Measurements from ENCODE around the gene KIAA0232. TPM values are rescaled to one million over a fixed set of nuclear protein-coding genes. Genes with fewer than 3 reads are reported as not detected.
A peak's percentile ranks its signal among the peaks of the same experiment; 100 is the strongest.

KIAA0232 gene
- total and polyA plus RNA-seq, 9 of the 15 experiments (the other 6 are each of a cell fraction or from before 2014, with no cell fraction given): 3.5 to 17.4 (median 13.0) TPM

DNA sequence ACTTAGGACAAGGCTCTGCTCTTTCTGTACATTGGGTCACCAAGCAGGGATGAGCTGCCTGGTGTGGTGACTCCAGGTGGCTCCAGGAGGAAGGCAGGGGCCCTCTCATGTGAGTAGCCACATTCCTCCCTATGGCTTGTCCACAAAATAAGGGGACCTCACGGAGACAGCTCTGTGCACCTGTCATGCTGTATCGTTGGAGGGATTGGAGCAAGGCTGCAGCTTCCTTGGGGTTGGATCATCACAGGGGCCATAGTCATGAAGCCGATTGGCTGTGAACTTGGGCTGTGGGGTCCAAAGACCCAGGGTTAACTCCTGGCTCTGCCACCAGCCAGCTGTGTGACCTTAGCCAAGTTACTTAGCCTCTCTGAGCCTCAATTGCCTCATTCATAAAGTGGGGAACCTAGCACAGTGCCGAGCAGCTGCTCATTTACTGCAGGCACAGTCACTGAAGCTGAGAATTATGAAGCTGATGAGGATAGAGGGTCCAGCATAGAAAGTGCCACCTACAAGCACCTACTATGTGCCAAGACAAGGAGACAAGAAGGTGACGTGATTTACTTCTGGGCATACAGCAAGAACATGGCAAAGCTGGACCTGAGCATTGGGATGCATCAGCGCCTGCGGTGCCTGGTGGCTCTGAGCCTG lies 11.8 kb upstream of the KIAA0232 start:
- no peak for FAIRE-seq
- no peak for TF ChIP-seq ZNF584 (CRISPR knock-in tag; IDR thresholded peaks at IDR 0.05; ENCODE audit: low read depth)
- TF ChIP-seq E2F3 (CRISPR knock-in tag; IDR thresholded peaks at IDR 0.05): no peak
- TF ChIP-seq ZFP36 (IDR thresholded peaks at IDR 0.05; ENCODE audit: low read depth, low read length, partially characterized antibody): peak; percentile 82
- TF ChIP-seq SAFB2 (IDR thresholded peaks at IDR 0.05; ENCODE audit: borderline replicate concordance, low read depth, low read length, severe bottlenecking): no peak
- TF ChIP-seq, protein P1, sequence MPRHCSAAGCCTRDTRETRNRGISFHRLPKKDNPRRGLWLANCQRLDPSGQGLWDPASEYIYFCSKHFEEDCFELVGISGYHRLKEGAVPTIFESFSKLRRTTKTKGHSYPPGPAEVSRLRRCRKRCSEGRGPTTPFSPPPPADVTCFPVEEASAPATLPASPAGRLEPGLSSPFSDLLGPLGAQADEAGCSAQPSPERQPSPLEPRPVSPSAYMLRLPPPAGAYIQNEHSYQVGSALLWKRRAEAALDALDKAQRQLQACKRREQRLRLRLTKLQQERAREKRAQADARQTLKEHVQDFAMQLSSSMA (CRISPR knock-in tag; IDR thresholded peaks at IDR 0.05): no peak
- TF ChIP-seq SMAD3 (CRISPR knock-in tag; conservative IDR thresholded peaks at IDR 0.05): no peak
- TF ChIP-seq ZNF431 (CRISPR knock-in tag; IDR thresholded peaks at IDR 0.05): no peak
- TF ChIP-seq, protein P2, sequence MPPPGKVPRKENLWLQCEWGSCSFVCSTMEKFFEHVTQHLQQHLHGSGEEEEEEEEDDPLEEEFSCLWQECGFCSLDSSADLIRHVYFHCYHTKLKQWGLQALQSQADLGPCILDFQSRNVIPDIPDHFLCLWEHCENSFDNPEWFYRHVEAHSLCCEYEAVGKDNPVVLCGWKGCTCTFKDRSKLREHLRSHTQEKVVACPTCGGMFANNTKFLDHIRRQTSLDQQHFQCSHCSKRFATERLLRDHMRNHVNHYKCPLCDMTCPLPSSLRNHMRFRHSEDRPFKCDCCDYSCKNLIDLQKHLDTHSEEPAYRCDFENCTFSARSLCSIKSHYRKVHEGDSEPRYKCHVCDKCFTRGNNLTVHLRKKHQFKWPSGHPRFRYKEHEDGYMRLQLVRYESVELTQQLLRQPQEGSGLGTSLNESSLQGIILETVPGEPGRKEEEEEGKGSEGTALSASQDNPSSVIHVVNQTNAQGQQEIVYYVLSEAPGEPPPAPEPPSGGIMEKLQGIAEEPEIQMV (tag; conservative IDR thresholded peaks at IDR 0.05; ENCODE audit: low read depth): no peak
- no peak for TF ChIP-seq NR4A1 (CRISPR knock-in tag; IDR thresholded peaks at IDR 0.05)
- TF ChIP-seq NR4A1 (tag; IDR thresholded peaks at IDR 0.05): no peak
- TF ChIP-seq HDAC1 (IDR thresholded peaks at IDR 0.05): no peak
- TF ChIP-seq, protein P3, sequence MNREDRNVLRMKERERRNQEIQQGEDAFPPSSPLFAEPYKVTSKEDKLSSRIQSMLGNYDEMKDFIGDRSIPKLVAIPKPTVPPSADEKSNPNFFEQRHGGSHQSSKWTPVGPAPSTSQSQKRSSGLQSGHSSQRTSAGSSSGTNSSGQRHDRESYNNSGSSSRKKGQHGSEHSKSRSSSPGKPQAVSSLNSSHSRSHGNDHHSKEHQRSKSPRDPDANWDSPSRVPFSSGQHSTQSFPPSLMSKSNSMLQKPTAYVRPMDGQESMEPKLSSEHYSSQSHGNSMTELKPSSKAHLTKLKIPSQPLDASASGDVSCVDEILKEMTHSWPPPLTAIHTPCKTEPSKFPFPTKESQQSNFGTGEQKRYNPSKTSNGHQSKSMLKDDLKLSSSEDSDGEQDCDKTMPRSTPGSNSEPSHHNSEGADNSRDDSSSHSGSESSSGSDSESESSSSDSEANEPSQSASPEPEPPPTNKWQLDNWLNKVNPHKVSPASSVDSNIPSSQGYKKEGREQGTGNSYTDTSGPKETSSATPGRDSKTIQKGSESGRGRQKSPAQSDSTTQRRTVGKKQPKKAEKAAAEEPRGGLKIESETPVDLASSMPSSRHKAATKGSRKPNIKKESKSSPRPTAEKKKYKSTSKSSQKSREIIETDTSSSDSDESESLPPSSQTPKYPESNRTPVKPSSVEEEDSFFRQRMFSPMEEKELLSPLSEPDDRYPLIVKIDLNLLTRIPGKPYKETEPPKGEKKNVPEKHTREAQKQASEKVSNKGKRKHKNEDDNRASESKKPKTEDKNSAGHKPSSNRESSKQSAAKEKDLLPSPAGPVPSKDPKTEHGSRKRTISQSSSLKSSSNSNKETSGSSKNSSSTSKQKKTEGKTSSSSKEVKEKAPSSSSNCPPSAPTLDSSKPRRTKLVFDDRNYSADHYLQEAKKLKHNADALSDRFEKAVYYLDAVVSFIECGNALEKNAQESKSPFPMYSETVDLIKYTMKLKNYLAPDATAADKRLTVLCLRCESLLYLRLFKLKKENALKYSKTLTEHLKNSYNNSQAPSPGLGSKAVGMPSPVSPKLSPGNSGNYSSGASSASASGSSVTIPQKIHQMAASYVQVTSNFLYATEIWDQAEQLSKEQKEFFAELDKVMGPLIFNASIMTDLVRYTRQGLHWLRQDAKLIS (CRISPR knock-in tag; IDR thresholded peaks at IDR 0.05): no peak
- TF ChIP-seq HNRNPLL (IDR thresholded peaks at IDR 0.05; ENCODE audit: low read depth, low read length, poor library complexity, severe bottlenecking): no peak
- no peak for TF ChIP-seq ZNF324 (CRISPR knock-in tag; IDR thresholded peaks at IDR 0.05)

More for the DNA sequence above, 11.8 kb upstream of the KIAA0232 start:
- no peaks in the 10 kb centered on the region for H4K20me1 ChIP-seq (replicated peaks; ENCODE audit: control insufficient read depth, insufficient read depth, low read length)
- intact Hi-C loops (cut with micrococcal nuclease): no loop called here
- peak overlapping the region in 1 of 2 experiments; percentile 48; a peak in 1 of 4 replicates for H3K9ac ChIP-seq (ENCODE audit: insufficient read depth in 1 of 2, low read depth in 2 of 2, low read length in 2 of 2)
- H3K79me2 ChIP-seq (ENCODE audit: control insufficient read depth, insufficient read depth, low read length): no peaks in the 10 kb centered on the region
- no peak overlapping the region for H2AFZ ChIP-seq (ENCODE audit: low read depth, low read length)
- H3K36me3 ChIP-seq (ENCODE audit: control insufficient read depth, insufficient read depth, low read length): no peaks in the 10 kb centered on the region
- no peaks in the 10 kb centered on the region for H3K9me3 ChIP-seq (replicated peaks; ENCODE audit: control insufficient read depth, insufficient read depth, low read depth, low read length)
- CTCF ChIA-PET (ENCODE audit: low intra/inter-chr PET ratio): no interaction called here
- H3K27ac ChIP-seq (ENCODE audit: extremely low read depth, low read depth, low read length): no peak overlapping the region
- 0 out of 5 replicates have a peak, but pooled peaks cover 0 to 8% of the 10 kb centered on the region in 2 experiments for H3K27me3 ChIP-seq (ENCODE audit: control insufficient read depth in 2 of 2, insufficient read depth in 2 of 2, low read length in 2 of 2)
- H3K4me1 ChIP-seq (replicated peaks in 1 of 2; ENCODE audit: control insufficient read depth in 2 of 2, insufficient read depth in 2 of 2, low read length in 2 of 2): peaks cover 12 to 20% of the 10 kb centered on the region in 2 experiments
- no peak overlapping the region for H3K4me3 ChIP-seq
- H3K9me1 ChIP-seq (ENCODE audit: control insufficient read depth, insufficient read depth, low read length): no peaks in the 10 kb centered on the region
- BruUV-seq (replicated peaks): no TSS peak
- DNase-seq (ENCODE audit: extremely low read depth in 1 of 4, low spot score in 3 of 4) (no peak), ATAC-seq (no peak)
- POLR2A ChIA-PET: interaction anchor here (2.3 to 3.3 kb wide), 2 partner anchors 10 to 11 kb away, joined by 8 to 30 read pairs; partner anchors contain the start of gene KIAA0232
- in situ Hi-C loops (cut with MboI): no loop called here
- WGBS (ENCODE audit: insufficient coverage, low coverage, missing lambda C conversion rate): 37% methylated on average over 7 of the region's 7 CpGs
- no peak overlapping the region for H3K4me2 ChIP-seq (ENCODE audit: insufficient read depth, low read length)

All from K562 (cell line).